ENCODE results near the gene GID8.
"Not testable (repeated sequence)": the region's sequence is repeated elsewhere in the genome, so short reads cannot be mapped to it uniquely, and the experiment has no call there.

GID8 gene

GRCh38 chr20:62923059-62923668 lies 14.8 kb upstream of the GID8 start:
- DNase-seq: not testable (repeated sequence)

- DNase-seq: no peak
Observed at GRCh38 chr20:62923669-62924441, 14.1 kb upstream of the GID8 start.

GRCh38 chr20:62924442-62925075 lies 13.4 kb upstream of the GID8 start:
- no peak for DNase-seq

- DNase-seq: no peak
Observed at GRCh38 chr20:62925076-62925419, 12.9 kb upstream of the GID8 start.

- peak in 1 of 2 donors; percentile 37 for DNase-seq
Observed at GRCh38 chr20:62925420-62926228, 12.3 kb upstream of the GID8 start.

- DNase-seq: peak; percentile 85 to 88
Observed at GRCh38 chr20:62926229-62927127, 11.5 kb upstream of the GID8 start, which contains the start of gene DIDO1. Gene DIDO1, minus strand, starts transcription at chr20:62926505.

- DNase-seq: no peak
Observed at GRCh38 chr20:62927128-62927705, 10.7 kb upstream of the GID8 start.

GRCh38 chr20:62928246-62928939 lies 9.6 kb upstream of the GID8 start:
- no peak for DNase-seq

GRCh38 chr20:62929051-62929538 lies 8.9 kb upstream of the GID8 start:
- DNase-seq: peak in 1 of 2 donors; percentile 46

- no peak for DNase-seq
Observed at GRCh38 chr20:62931464-62931863, 6.5 kb upstream of the GID8 start.

- no peak for DNase-seq
Observed at GRCh38 chr20:62933966-62934365, 4.0 kb upstream of the GID8 start.

GRCh38 chr20:62935204-62935967 lies 2.6 kb upstream of the GID8 start:
- no peak for DNase-seq

GRCh38 chr20:62935968-62936585 lies 1.9 kb upstream of the GID8 start:
- DNase-seq: no peak

- DNase-seq: peak; percentile 96
Observed at GRCh38 chr20:62937268-62938104, 461 bp upstream of the GID8 start.

GRCh38 chr20:62940875-62941274 lies 2.9 kb downstream of the GID8 start:
- DNase-seq: no peak

GRCh38 chr20:62941792-62942191 lies 3.8 kb downstream of the GID8 start:
- no peak for DNase-seq

- DNase-seq: no peak
Observed at GRCh38 chr20:62942456-62942855, 4.5 kb downstream of the GID8 start.

- DNase-seq: no peak
Observed at GRCh38 chr20:62943396-62943795, 5.4 kb downstream of the GID8 start.

GRCh38 chr20:62944184-62944583 lies 6.2 kb downstream of the GID8 start:
- no peak for DNase-seq

Measured in stimulated activated CD4-positive, alpha-beta T cell treated with anti-CD3 and anti-CD28 coated beads, Interleukin-2, amount 100 ng/mL, for 48 hours (primary cell).